SK-N-SH (cell line): ENCODE results near the gene IL4. TPM values are rescaled to one million over a fixed set of nuclear protein-coding genes. Genes with fewer than 3 reads are reported as not detected.

Experiments used
- CTCF ChIA-PET: fragments of 300-600, 350-600 bp; formaldehyde crosslinking; extraction: SDS; loops from one replicate; lab custom pipeline; 2021; lab: Yijun Ruan, JAX
- POLR2A ChIA-PET: fragments of 350-600 bp; sonication (Branson Sonifier 250); formaldehyde crosslinking; extraction: SDS; loops from one replicate; lab custom pipeline; 2020; ENCODE audit warnings: antibody characterized with exemption, inconsistent platforms; lab: Yijun Ruan, JAX
- DNase-seq: peaks from one replicate; pipeline ENCODE4 v3.0.0; 2012
- H2AFZ ChIP-seq: fragments of 200-600 bp; sonication (generic); 2 replicates; pipeline ENCODE4 v1.8.1; 2016; ENCODE audit warnings: antibody characterized with exemption, mild to moderate bottlenecking, low read depth
- H3F3A ChIP-seq: fragments of 200-600 bp; sonication (generic); replicated peaks from 2 replicates; pipeline ENCODE3; 2016; ENCODE audit warnings: antibody characterized with exemption, mild to moderate bottlenecking; ENCODE audit not compliant: insufficient read depth
- H3K27ac ChIP-seq, 2 experiments: fragments of 200-500 bp in 1 of 2; fragments of 200-600 bp in 1 of 2; sonication (Bioruptor generic) in 1 of 2; sonication (generic), shearing (Covaris generic) in 1 of 2; 2 replicates each; pipeline versions ENCODE4 v1.5.1 to v1.6.1; 2014 to 2016; ENCODE audit warnings: low read depth in 2 of 2, inconsistent platforms in 1 of 2, low read length in 1 of 2, mild to moderate bottlenecking in 1 of 2, mixed read lengths in 1 of 2
- H3K27me3 ChIP-seq: fragments of 200-600 bp; sonication (generic), shearing (Covaris generic); 2 replicates; pipeline ENCODE4 v1.6.1; 2016; ENCODE audit warnings: mixed run types; ENCODE audit not compliant: insufficient read depth
- H3K36me3 ChIP-seq, 2 experiments: fragments of 200-500 bp in 1 of 2; fragments of 200-600 bp in 1 of 2; sonication (Bioruptor generic) in 1 of 2; sonication (generic) in 1 of 2; replicated peaks in 1 of 2; 2 replicates each; pipeline versions ENCODE3 to v1.5.1; 2014 to 2016; ENCODE audit warnings: low read length in 1 of 2, mild to moderate bottlenecking in 1 of 2; ENCODE audit not compliant: insufficient read depth in 2 of 2, control insufficient read depth in 1 of 2
- H3K4me1 ChIP-seq, 2 experiments: fragments of 200-500 bp in 1 of 2; fragments of 200-600 bp in 1 of 2; sonication (Bioruptor generic) in 1 of 2; sonication (generic), shearing (Covaris generic) in 1 of 2; 2 replicates each; pipeline versions ENCODE4 v1.5.1 to v1.6.1; 2014 to 2016; ENCODE audit warnings: low read depth in 1 of 2, low read length in 1 of 2, mixed run types in 1 of 2; ENCODE audit not compliant: insufficient read depth in 2 of 2, control insufficient read depth in 1 of 2
- H3K4me2 ChIP-seq: fragments of 200-600 bp; sonication (generic), shearing (Covaris generic); 2 replicates; pipeline ENCODE4 v1.6.1; 2017; ENCODE audit warnings: mixed run types
- H3K4me3 ChIP-seq, 2 experiments: fragments of 200-500 bp in 1 of 2; fragments of 200-600 bp in 1 of 2; sonication (Bioruptor generic) in 1 of 2; sonication (generic), shearing (Covaris generic) in 1 of 2; 2 replicates each; pipeline versions ENCODE4 v1.5.1 to v1.8.1; 2014 to 2016; ENCODE audit warnings: low read depth in 2 of 2, inconsistent platforms in 1 of 2, low read length in 1 of 2, mild to moderate bottlenecking in 1 of 2, mixed read lengths in 1 of 2, moderate library complexity in 1 of 2
- H3K79me2 ChIP-seq: fragments of 200-600 bp; sonication (generic); 2 replicates; pipeline ENCODE4 v1.8.1; 2017; ENCODE audit warnings: mild to moderate bottlenecking; ENCODE audit not compliant: insufficient read depth
- H3K9ac ChIP-seq: fragments of 200-600 bp; sonication (generic); 2 replicates; pipeline ENCODE4 v1.6.1; 2017; ENCODE audit warnings: mixed run types
- H3K9me2 ChIP-seq: fragments of 200-600 bp; sonication (generic); 2 replicates; pipeline ENCODE4 v1.6.1; 2017; ENCODE audit warnings: mixed run types
- H3K9me3 ChIP-seq: fragments of 200-600 bp; sonication (generic); 2 replicates; pipeline ENCODE4 v1.6.1; 2017; ENCODE audit warnings: mixed run types, mild to moderate bottlenecking, moderate library complexity
- H4K20me1 ChIP-seq: fragments of 200-600 bp; sonication (generic); 2 replicates; pipeline ENCODE4 v1.6.1; 2017; ENCODE audit warnings: mild to moderate bottlenecking, mixed run types; ENCODE audit not compliant: insufficient read depth
- EZH2phosphoT487 ChIP-seq: fragments of 200-600 bp; sonication (generic); IDR thresholded peaks from 2 replicates; pipeline ENCODE4 v1.6.1; 2017; ENCODE audit warnings: low read depth, mixed run types, mild to moderate bottlenecking, antibody characterized with exemption, moderate library complexity, borderline replicate concordance
- GATA2 ChIP-seq: sonication (generic); formaldehyde crosslinking; IDR thresholded peaks from 2 replicates; pipeline ENCODE4 v1.5.0; 2020; ENCODE audit warnings: mild to moderate bottlenecking, missing genetic modification reagents
- IRF3 ChIP-seq: fragments of 150-350 bp; IDR thresholded peaks from 2 replicates; pipeline ENCODE4 v1.6.1; 2016; ENCODE audit warnings: mild to moderate bottlenecking, low read depth, low read length
- MAX ChIP-seq: IDR thresholded peaks from 2 replicates; pipeline ENCODE4 v1.4.0; 2012; ENCODE audit warnings: low read depth
- MEF2A ChIP-seq: IDR thresholded peaks from 2 replicates; pipeline ENCODE4 v1.4.0; 2012; ENCODE audit warnings: low read depth, borderline replicate concordance
- MXI1 ChIP-seq: IDR thresholded peaks from 2 replicates; pipeline ENCODE4 v1.6.1; 2012; ENCODE audit warnings: mild to moderate bottlenecking, low read depth, low read length, improper control_type of control experiment
- POLR2AphosphoS5 ChIP-seq: IDR thresholded peaks from 2 replicates; pipeline ENCODE4 v1.6.1; 2012; ENCODE audit warnings: low read depth, low read length
- RAD21 ChIP-seq: IDR thresholded peaks from 2 replicates; pipeline ENCODE4 v1.6.1; 2012; ENCODE audit warnings: mild to moderate bottlenecking, low read length
- RCOR1 ChIP-seq: fragments of 150-350 bp; IDR thresholded peaks from 2 replicates; pipeline ENCODE4 v1.6.1; 2017; ENCODE audit warnings: antibody characterized with exemption, low read length
- RFX5 ChIP-seq: IDR thresholded peaks from 2 replicates; pipeline ENCODE4 v1.6.1; 2012; ENCODE audit warnings: mild to moderate bottlenecking, improper control_type of control experiment, low read length
- SMC3 ChIP-seq: IDR thresholded peaks from 2 replicates; pipeline ENCODE4 v1.6.1; 2012; ENCODE audit warnings: low read depth, low read length, improper control_type of control experiment
- TAF1 ChIP-seq: IDR thresholded peaks from 2 replicates; pipeline ENCODE4 v1.6.1; 2012; ENCODE audit warnings: low read depth, mild to moderate bottlenecking, low read length, moderate library complexity, borderline replicate concordance
- TCF12 ChIP-seq: IDR thresholded peaks from 2 replicates; pipeline ENCODE4 v1.4.0; 2012
- WGBS: methylation state at CpG from one replicate; pipeline ENCODE4 v1.1.6; 2017; ENCODE audit warnings: low lambda C conversion rate; 5-methylcytosine and 5-hydroxymethylcytosine counted together
- polyA plus RNA-seq, 3 experiments: library from polyadenylated mRNA; depleted of rRNA; stranded (reverse); fragments of >200 nt; gene quantifications; 2 replicates each; pipeline ENCODE4 v1.2.3, GENCODE V29; 2012
- TF ChIP-seq, protein P1 (sequence below): IDR thresholded peaks from 2 replicates; pipeline ENCODE4 v1.4.0; 2012; ENCODE audit warnings: low read depth, borderline replicate concordance
- TF ChIP-seq, protein P2 (sequence below): fragments of 200-600 bp; sonication (generic); IDR thresholded peaks from 2 replicates; pipeline ENCODE4 v1.6.1; 2017; ENCODE audit warnings: antibody characterized with exemption, mild to moderate bottlenecking, moderate library complexity

Gene IL4
- polyA plus RNA-seq, 1 of the 3 experiments (the other 2 are of a cell fraction) = not detected

DNA sequence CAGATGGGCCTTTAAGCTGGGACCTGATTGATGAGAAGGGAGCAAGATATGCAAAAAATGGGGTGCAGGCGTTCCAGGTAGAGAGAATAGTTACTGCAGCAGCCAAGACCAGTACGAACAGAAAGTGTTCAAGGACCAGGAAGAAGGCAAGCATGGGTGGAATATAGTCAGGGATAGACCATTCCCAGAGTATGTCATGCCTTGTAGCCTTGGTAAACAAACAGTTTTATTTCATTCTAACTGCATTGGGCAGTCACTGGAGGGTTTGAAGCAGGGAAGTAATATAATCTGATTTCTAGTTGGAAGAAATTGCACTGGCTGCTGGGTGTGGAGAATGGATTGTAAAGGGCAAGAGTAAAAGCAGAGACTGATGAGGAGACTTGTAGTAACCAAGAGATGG, 46.3 kb upstream of the IL4 start:
- no peak for TF ChIP-seq TCF12
- no peak for TF ChIP-seq IRF3
- TF ChIP-seq GATA2 (CRISPR knock-in tag) = no peak
- Histone ChIP-seq H3K9me3 (no peaks in the 10 kb centered on the region), H3K36me3 (peaks cover 18 to 34% of the 10 kb centered on the region in 2 experiments), H3K27ac (no peak overlapping the region), H3K4me3 (no peak overlapping the region), H4K20me1 (no peaks in the 10 kb centered on the region), H3F3A (no peaks in the 10 kb centered on the region), H3K9me2 (no peaks in the 10 kb centered on the region), H3K27me3 (no peaks in the 10 kb centered on the region), H3K9ac (no peak overlapping the region), H3K4me1 (no peaks in the 10 kb centered on the region), H3K4me2 (no peak overlapping the region), H2AFZ (no peak overlapping the region), H3K79me2 (no peaks in the 10 kb centered on the region)
- 94% methylated on average over 2 of the region's 2 CpGs for WGBS
- no peak for DNase-seq
- CTCF ChIA-PET = interaction anchor here (1.6 kb wide), 1 partner anchor 193 kb away, joined by 4 read pairs; no protein-coding TSS in a partner anchor
- POLR2A ChIA-PET = no interaction called here

DNA sequence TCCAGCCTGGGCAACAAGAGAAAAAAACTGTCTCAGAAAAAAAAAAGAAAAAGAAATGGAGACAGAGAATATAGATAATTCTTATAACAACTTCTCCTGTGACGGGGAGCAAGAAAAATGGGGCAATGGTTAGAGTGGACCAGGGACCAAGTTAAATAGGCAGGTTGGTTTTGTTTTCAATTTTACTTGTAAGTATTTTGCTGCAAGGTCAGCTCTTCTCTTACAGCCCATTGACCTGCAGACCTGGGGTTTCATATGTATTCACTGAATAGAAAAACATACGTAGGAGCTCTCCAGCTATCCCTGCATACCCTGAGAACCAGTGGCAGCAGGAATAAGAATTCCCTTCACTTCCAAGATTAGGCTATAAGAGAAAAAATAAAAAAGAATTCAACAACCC, 45.0 kb upstream of the IL4 start:
- Histone ChIP-seq H3K9ac (no peak overlapping the region), H3K9me2 (no peaks in the 10 kb centered on the region)
- TF ChIP-seq SMC3 (no peak), MEF2A (no peak), RAD21 (no peak), RCOR1 (no peak), RFX5 (no peak), MXI1 (no peak), MAX (no peak), EZH2phosphoT487 (no peak), POLR2AphosphoS5 (no peak), TAF1 (no peak)
- TF ChIP-seq, protein P1, sequence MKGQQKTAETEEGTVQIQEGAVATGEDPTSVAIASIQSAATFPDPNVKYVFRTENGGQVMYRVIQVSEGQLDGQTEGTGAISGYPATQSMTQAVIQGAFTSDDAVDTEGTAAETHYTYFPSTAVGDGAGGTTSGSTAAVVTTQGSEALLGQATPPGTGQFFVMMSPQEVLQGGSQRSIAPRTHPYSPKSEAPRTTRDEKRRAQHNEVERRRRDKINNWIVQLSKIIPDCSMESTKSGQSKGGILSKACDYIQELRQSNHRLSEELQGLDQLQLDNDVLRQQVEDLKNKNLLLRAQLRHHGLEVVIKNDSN = no peak
- TF ChIP-seq, protein P2, sequence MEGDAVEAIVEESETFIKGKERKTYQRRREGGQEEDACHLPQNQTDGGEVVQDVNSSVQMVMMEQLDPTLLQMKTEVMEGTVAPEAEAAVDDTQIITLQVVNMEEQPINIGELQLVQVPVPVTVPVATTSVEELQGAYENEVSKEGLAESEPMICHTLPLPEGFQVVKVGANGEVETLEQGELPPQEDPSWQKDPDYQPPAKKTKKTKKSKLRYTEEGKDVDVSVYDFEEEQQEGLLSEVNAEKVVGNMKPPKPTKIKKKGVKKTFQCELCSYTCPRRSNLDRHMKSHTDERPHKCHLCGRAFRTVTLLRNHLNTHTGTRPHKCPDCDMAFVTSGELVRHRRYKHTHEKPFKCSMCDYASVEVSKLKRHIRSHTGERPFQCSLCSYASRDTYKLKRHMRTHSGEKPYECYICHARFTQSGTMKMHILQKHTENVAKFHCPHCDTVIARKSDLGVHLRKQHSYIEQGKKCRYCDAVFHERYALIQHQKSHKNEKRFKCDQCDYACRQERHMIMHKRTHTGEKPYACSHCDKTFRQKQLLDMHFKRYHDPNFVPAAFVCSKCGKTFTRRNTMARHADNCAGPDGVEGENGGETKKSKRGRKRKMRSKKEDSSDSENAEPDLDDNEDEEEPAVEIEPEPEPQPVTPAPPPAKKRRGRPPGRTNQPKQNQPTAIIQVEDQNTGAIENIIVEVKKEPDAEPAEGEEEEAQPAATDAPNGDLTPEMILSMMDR = no peak
- TF ChIP-seq, all 33 proteins: peak for 0
- H3K36me3 ChIP-seq = peaks cover 16 to 32% of the 10 kb centered on the region in 2 experiments
- no peak overlapping the region for H3K4me3 ChIP-seq
- CTCF ChIA-PET = interaction anchor here (1.6 to 1.7 kb wide), 2 partner anchors 103 to 191 kb away, joined by 4 to 5 read pairs; no protein-coding TSS in a partner anchor
- no peak for DNase-seq
- H2AFZ ChIP-seq = no peak overlapping the region
- no peaks in the 10 kb centered on the region for H3K79me2 ChIP-seq
- POLR2A ChIA-PET = no interaction called here
- H3K9me3 ChIP-seq = no peaks in the 10 kb centered on the region
- no peak overlapping the region for H3K27ac ChIP-seq
- H3K4me1 ChIP-seq = no peaks in the 10 kb centered on the region
- no peaks in the 10 kb centered on the region for H3F3A ChIP-seq
- H4K20me1 ChIP-seq = no peaks in the 10 kb centered on the region
- no peaks in the 10 kb centered on the region for H3K27me3 ChIP-seq
- no peak overlapping the region for H3K4me2 ChIP-seq
- whole genome bisulfite sequencing = 96% methylated on average over 2 of the region's 2 CpGs
